ENCODE results near the gene PHLPP1.

- TF ChIP-seq CTCF (IDR thresholded peaks at IDR 0.05) (no peak), POLR2AphosphoS5 (IDR thresholded peaks at IDR 0.05) (no peak)
Observed at GRCh38 chr18:62737241-62737873, 22.0 kb downstream of the PHLPP1 start.

All from suprapubic skin (tissue), 3 donors.